Mesodermal cell (in vitro differentiated cells): ENCODE measurements around the gene INPP5A.

Experiments
- H3K27ac ChIP-seq: 2 replicates; pipeline ENCODE4 v1.7.0; 2013; ENCODE audit warnings: mild to moderate bottlenecking, low read depth, low read length, moderate library complexity; ENCODE audit not compliant: severe bottlenecking
- H3K36me3 ChIP-seq: 2 replicates; pipeline ENCODE4 v1.7.1; 2013; ENCODE audit warnings: mild to moderate bottlenecking, low read length, moderate library complexity; ENCODE audit not compliant: control insufficient read depth, insufficient read depth
- H3K4me1 ChIP-seq: one replicate; pipeline ENCODE4 v1.7.1; 2013; ENCODE audit warnings: mild to moderate bottlenecking, low read length; ENCODE audit not compliant: insufficient read depth, control insufficient read depth, poor library complexity, severe bottlenecking
- H3K4me3 ChIP-seq: 2 replicates; pipeline ENCODE4 v1.7.0; 2013; ENCODE audit warnings: low read length, control low read depth, mild to moderate bottlenecking; ENCODE audit not compliant: insufficient read depth, poor library complexity, severe bottlenecking; ENCODE audit errors: extremely low read depth
- H3K9me3 ChIP-seq: 2 replicates; pipeline ENCODE4 v1.7.1; 2013; ENCODE audit warnings: mild to moderate bottlenecking, low read length, moderate library complexity; ENCODE audit not compliant: control insufficient read depth
- WGBS, 2 experiments: methylation state at CpG; one replicate each; pipeline ENCODE4 v1.1.5; 2013; ENCODE audit warnings: missing lambda C conversion rate in 2 of 2; ENCODE audit not compliant: insufficient coverage in 2 of 2; 5-methylcytosine and 5-hydroxymethylcytosine counted together

The INPP5A gene

GRCh38 chr10:132689721-132690360 is 152.3 kb downstream of the INPP5A start:
- Histone ChIP-seq H3K36me3 (peaks cover 5% of the 10 kb centered on the region), H3K4me1 (peaks cover 15% of the 10 kb centered on the region), H3K9me3 (peaks cover 2% of the 10 kb centered on the region), H3K27ac (no peak overlapping the region), H3K4me3 (no peak overlapping the region)
- WGBS, 2 experiments = 94% methylated on average over 22 to 23 of the region's 25 CpGs

GRCh38 chr10:132690401-132690800 is 152.8 kb downstream of the INPP5A start:
- Histone ChIP-seq H3K36me3 (peaks cover 7% of the 10 kb centered on the region), H3K9me3 (peaks cover 4% of the 10 kb centered on the region), H3K4me1 (peaks cover 11% of the 10 kb centered on the region), H3K4me3 (no peak overlapping the region), H3K27ac (no peak overlapping the region)
- WGBS, 2 experiments = 94 to 95% methylated on average over 3 to 6 of the region's 7 CpGs

DNA sequence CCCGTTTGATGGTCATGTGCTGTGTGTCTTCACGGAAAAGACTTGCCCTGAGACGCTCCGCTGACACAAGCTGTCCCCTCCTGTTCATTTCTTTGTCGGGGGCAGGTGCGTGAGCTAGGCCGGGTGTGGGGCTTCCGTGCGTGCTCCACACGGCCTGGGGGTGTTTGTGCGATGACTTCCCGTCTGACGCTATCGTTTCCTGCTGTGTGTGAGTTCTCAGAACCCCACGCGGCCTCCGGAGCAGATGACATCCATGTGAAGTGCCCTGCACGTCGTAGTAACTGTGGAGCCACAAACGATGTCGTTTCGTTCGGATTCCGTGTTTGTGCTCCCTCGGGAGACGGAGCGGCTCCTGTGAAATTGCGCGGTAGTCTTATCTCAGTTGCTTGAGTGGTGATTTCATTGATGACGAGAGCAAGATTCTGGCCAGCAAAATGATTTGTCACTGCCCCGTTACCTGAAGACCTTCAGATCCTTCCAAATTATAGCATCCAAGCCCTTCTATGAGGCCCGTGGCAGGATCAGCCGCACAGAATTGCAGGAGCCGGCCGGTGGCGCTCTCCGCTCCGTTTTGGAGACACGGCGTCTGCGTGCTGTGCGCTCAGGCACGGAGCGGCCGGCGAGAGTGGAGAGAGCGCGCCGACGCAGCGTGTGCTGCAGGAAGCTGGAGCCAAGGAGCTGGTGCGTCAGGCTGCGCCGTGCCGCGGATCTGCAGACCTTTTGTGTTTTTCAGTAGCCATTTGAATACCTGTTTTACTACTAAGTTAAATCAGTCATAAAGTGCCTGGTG is 153.4 kb downstream of the INPP5A start:
- peaks cover 9% of the 10 kb centered on the region for H3K36me3 ChIP-seq
- H3K4me3 ChIP-seq = no peak overlapping the region
- peaks cover 4% of the 10 kb centered on the region for H3K9me3 ChIP-seq
- peaks cover 5% of the 10 kb centered on the region for H3K4me1 ChIP-seq
- 91 to 96% methylated on average over 51 of the region's 56 CpGs for WGBS, 2 experiments
- H3K27ac ChIP-seq = no peak overlapping the region

DNA sequence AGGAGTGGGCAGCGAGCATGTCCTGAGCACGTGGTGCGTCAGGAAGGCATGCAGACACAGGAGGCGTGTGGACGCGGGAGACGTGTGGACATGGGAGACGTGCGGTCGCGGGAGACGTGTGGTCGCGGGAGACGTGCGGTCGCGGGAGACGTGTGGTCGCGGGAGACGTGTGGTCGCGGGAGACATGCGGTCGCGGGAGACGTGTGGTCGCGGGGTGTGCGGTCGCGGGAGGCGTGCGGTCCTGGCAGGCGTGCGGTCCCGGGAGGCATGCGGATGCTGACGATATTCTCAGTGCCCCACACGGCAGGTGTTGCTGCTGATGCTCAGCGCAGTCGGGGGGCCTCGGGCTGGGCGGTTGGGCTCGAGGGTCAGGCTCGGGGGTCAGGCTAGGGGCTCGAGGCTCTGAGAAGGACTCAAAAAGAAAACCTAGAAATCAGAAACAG is 154.1 kb downstream of the INPP5A start:
- Histone ChIP-seq H3K36me3 (peaks cover 11% of the 10 kb centered on the region), H3K4me3 (no peak overlapping the region), H3K9me3 (peaks cover 4% of the 10 kb centered on the region), H3K27ac (no peak overlapping the region), H3K4me1 (no peaks in the 10 kb centered on the region)
- WGBS, 2 experiments = 96 to 97% methylated on average over 46 to 48 of the region's 48 CpGs

DNA sequence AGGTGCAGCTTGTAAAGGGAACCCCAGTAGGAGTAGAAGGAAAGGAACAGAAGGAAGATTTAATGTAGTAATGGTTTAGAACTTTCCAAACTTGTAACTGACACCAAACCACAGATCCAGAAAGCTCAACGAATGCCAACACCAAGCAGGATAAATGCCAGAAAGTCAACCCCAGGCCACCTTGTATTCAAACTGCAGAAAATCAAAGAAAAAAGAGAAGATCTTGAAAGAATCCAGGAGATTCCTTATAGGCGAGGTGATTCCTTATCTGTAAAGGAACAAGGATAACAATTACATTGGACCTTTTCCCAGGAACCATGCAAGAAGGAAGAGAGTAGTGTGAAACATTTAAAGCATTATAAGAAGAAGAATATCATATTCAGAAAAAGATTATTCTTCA is 154.7 kb downstream of the INPP5A start:
- H3K36me3 ChIP-seq = peaks cover 11% of the 10 kb centered on the region
- peaks cover 4% of the 10 kb centered on the region for H3K9me3 ChIP-seq
- no peak overlapping the region for H3K4me3 ChIP-seq
- no peaks in the 10 kb centered on the region for H3K4me1 ChIP-seq
- H3K27ac ChIP-seq = no peak overlapping the region
- WGBS, 2 experiments = no CpG with 5 or more reads among the region's 2 CpGs

- Histone ChIP-seq H3K27ac (no peak overlapping the region), H3K4me3 (no peak overlapping the region), H3K4me1 (no peaks in the 10 kb centered on the region), H3K36me3 (peaks cover 11% of the 10 kb centered on the region), H3K9me3 (peaks cover 4% of the 10 kb centered on the region)
Observed at GRCh38 chr10:132693676-132694075, 156.1 kb downstream of the INPP5A start.

DNA sequence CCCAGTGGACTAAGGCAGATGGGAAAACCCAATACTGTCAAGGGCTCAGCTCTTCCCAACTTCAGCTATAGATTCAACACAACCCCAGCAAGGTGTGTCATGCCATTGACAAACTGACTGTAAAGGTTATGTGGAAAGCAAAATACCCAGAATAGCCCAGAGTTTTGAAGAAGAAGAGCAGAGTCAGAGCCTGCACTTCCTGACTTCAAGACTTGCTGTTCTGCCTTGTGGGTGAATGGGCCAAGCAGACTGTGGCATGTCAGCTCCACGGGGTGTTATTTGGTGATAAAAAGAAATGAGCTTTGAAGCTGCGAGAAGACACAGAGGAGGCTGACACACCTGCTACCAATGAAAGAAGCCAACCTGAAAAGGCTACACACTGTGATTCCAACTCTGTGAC is 158.6 kb downstream of the INPP5A start:
- H3K9me3 ChIP-seq = peaks cover 4% of the 10 kb centered on the region
- 60 to 92% methylated on average over 1 to 2 of the region's 2 CpGs for WGBS, 2 experiments
- H3K4me3 ChIP-seq = no peak overlapping the region
- H3K4me1 ChIP-seq = peaks cover 4% of the 10 kb centered on the region
- peaks cover 11% of the 10 kb centered on the region for H3K36me3 ChIP-seq
- no peak overlapping the region for H3K27ac ChIP-seq

DNA sequence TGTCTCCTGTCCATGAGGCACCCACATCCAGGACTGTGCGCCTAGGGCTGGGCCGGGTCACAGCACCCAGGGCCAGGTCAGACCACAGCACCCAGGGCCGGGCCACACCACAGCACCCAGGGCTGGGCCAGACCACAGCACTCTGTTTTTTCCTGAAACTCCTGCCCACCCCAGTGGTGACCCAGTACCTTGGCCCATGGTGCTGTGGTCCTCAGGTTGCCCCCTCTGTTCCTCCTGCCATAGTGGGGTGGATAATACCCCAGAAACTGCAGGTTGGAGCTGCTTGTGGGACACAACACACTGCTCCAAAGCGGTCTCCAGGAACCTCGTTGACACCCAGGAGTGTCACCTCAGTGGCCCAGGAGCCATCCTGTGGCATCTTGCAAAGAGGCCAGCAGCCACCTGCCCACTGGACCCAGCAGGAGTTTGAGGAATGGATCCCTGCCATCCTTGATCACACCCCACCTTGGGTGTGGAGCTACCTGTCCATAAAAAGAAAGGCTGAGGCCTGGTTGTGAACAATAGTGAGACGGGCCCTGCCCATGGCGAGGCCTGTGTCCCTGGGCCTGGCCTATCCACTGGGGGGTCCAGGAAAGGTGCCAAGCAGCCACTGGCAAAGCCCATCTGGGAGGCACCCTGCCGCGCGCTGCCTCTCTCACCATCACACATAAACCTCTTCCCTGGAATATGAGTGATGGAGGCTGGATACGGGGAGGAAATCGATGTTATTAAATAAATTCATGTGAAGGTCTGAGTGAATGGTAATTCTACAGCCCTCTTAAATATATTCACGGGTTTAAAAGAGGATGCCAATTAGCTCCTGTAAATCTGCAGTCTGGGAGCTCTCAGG is 159.4 kb downstream of the INPP5A start:
- Histone ChIP-seq H3K36me3 (peaks cover 6% of the 10 kb centered on the region), H3K4me1 (peaks cover 4% of the 10 kb centered on the region), H3K4me3 (no peak overlapping the region), H3K9me3 (peaks cover 4% of the 10 kb centered on the region), H3K27ac (no peak overlapping the region)
- 95 to 96% methylated on average over 5 to 6 of the region's 13 CpGs for WGBS, 2 experiments

DNA sequence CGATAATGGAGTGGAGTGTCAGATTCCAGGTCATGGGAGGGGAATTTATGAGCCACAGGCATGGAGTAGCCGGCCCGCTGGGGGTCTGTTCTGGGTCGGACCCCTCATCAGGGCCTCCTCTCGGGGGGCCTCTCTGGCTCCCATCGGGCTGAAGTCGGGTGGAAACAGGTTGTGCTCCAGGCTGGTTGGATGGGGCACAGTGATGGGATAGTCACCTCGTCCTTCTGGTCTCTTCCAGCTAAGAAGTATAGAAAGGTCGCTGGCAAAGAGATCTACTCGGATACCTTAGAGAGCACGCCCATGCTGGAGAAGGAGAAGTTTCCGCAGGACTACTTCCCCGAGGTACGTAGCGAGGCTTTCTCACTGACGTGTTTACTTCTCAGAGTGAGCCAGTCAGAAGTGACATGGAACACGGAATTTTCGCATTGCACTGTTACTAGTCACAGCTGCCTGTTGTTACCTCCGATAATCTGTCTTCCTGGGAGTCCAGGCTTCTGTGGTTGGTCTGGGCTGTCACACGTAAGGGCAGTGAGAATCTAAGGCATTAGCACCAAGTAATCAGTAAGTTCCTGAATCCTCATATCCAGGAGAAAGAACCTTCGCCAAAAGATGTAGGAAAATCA is 160.1 kb downstream of the INPP5A start:
- peaks cover 11% of the 10 kb centered on the region for H3K36me3 ChIP-seq
- H3K4me3 ChIP-seq = no peak overlapping the region
- H3K9me3 ChIP-seq = peaks cover 4% of the 10 kb centered on the region
- 93 to 96% methylated on average over 21 of the region's 21 CpGs for WGBS, 2 experiments
- H3K4me1 ChIP-seq = peaks cover 4% of the 10 kb centered on the region
- H3K27ac ChIP-seq = no peak overlapping the region

- no peak overlapping the region for H3K4me3 ChIP-seq
- no peak overlapping the region for H3K27ac ChIP-seq
- 95% methylated on average over 24 of the region's 24 CpGs for WGBS, 2 experiments
- peaks cover 4% of the 10 kb centered on the region for H3K4me1 ChIP-seq
- peaks cover 13% of the 10 kb centered on the region for H3K36me3 ChIP-seq
- peaks cover 4% of the 10 kb centered on the region for H3K9me3 ChIP-seq
Observed at GRCh38 chr10:132698211-132698751, 160.7 kb downstream of the INPP5A start.
